ENCODE data around the gene CLEC5A.
"Not testable (repeated sequence)": the region's sequence is repeated elsewhere in the genome, so short reads cannot be mapped to it uniquely, and the experiment has no call there.

Gene CLEC5A

GRCh38 chr7:141946796-141947195, at the start of gene CLEC5A:
Gene CLEC5A, minus strand, starts transcription at chr7:141946974. Its CDS starts 682 bp downstream, at chr7:141946292.
- DNase-seq = no peak

- DNase-seq = no peak
Measured at GRCh38 chr7:141993354-141993753, 46.6 kb upstream of the CLEC5A start.

DNA sequence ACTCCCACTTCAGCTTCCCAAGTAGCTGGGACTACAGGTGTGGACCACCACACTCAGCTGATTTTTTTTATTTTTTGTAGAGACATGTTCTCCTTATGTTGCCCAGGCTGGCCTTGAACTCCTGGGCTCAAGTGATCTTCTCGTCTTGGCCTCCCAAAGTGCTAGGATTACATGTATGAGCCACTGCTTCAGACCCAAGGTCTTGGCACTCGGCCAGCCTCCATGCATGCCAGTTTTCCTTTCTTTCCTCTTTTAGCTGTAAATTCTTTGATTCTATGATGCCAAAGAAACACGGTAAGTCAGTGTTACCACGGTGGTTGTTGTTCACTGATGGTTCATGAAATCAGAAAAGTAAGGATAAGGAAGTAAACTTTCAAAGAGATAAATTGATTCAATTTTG, 45.9 kb upstream of the CLEC5A start:
- no peak for DNase-seq

GRCh38 chr7:141992156-141992555, 45.4 kb upstream of the CLEC5A start:
- no peak for DNase-seq

DNA sequence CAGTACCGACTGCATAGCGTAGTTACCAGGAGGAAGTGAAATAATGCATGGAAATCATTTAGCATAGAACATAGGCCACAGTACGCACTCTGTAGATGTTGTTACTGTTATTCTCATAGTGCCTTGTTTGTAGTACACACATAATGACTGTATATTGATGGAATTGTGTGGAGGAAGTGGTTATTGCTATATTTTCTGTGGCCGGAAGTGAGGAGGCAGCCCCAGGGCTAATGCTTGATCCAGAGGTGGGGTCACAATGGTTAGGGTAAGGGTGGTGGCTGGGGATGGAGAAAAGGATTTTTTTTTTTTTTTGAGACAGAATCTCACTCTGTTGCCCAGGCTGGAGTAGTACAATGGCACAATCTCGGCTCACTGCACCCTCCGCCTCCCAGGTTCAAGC, 44.4 kb upstream of the CLEC5A start:
- DNase-seq = no peak

DNA sequence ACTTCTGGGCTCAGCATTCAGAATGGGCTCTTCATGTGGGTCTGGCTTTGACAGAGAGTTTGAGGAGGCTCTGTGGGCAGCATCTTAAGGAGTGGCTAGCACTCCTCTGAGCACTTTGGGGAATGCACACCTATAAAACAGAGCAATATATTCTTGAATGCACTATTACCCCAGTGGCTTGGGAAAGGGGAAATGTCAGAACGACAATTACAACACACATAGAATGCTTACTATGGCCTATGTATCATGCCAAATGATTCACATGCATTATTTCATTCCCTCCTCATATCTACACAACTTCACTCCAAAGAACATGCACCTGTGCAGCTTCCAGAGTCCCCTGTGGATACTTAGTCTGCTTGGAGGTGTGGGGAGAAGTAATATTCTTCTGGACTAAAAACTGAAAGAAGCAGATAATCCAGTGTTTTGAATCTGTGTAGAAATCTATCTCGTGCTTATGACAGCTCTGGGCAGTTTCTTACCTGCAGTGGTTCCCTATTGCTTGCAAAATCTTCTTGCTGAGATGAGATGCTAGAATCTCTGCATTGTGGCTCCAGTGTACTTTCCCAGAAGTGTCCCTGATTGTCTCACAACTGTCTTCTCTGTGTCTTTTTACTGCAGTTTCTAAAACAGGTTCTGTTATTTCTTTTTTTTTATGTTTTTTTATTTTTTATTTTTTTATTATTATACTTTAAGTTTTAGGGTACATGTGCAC, 43.4 kb upstream of the CLEC5A start:
- no peak for DNase-seq

- not testable (repeated sequence) for DNase-seq
Measured at GRCh38 chr7:141987803-141988202, 41.0 kb upstream of the CLEC5A start.

- DNase-seq = no peak
Measured at GRCh38 chr7:141986923-141987322, 40.1 kb upstream of the CLEC5A start.

GRCh38 chr7:141985926-141986325, 39.2 kb upstream of the CLEC5A start:
- not testable (repeated sequence) for DNase-seq

GRCh38 chr7:141979568-141979967, 32.8 kb upstream of the CLEC5A start:
- no peak for DNase-seq

GRCh38 chr7:141978351-141978750, 31.6 kb upstream of the CLEC5A start:
- no peak for DNase-seq

DNA sequence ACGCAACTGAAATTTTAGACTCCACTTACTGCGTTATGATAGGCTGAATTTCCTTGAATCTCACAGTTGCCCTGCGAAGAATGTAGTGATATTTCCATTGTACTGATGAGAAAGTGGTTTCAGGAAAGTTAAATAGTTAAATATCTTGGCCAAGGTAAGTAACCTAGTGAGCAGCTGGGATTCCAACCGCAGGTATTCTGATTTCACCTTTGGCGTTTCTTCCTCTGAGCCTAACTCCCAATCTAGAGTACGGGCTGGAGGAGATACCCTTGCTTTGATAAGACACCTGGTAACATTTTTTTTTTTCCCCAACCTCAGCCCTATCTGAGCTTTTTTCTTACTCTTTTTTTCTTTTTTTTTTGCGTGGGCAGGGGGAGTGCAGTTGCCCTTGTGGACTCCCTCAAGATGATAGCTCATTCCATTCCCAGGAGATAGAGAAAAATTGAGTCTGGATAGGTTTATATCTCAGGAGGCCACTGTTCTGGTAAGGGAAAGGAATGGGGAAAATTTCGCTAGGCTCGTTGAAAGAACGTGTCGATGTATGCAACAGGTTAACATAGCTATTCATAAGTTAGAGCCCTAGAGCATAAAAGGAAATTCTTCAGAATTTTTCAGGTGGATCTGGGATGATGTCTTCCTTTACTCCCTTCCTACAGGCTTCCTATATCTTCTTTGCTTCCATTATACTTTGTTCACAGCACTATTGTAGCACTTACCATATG, 29.9 kb upstream of the CLEC5A start:
- no peak for DNase-seq

DNA sequence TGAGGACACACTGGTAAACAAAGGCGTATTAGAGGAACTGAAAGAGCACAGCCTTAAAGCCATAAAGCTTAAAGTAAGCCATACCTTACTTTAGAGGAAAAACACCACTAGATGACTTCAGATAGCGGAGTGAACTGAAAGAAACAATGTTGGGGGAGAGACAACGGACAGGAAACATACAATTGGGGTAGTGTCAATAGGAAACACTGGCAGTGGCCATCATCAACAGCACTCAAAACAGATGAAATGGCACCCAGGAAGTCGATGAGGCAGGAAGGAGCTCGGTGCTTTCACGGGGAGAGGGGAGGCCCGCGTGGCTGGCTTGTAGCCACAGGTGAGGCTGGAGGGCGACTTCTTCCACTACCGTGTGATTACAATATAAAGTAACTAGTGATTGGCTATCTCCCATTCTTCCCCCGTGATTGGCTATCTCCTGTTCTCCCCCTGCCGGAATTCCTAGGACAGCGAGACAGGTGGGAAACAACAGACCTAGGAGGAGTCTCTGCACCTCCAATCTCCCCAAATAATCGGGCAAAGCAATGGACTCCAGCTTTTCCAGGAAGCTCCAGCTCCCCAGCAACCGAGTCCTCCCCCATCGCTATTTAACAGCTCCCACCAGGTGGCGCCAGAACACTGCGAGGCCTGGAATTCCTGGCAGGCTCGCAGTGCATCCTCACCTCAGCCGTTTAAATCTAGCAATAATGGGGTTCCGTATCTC, 29.2 kb upstream of the CLEC5A start:
- peak; percentile 67 for DNase-seq

GRCh38 chr7:141974831-141975230, 28.1 kb upstream of the CLEC5A start:
- peak; percentile 41 for DNase-seq

GRCh38 chr7:141973673-141974072, 26.9 kb upstream of the CLEC5A start, which contains the start of gene TAS2R38:
Gene TAS2R38, minus strand, starts transcription at chr7:141973773. Its CDS starts 84 bp downstream, at chr7:141973689.
- DNase-seq = no peak

DNA sequence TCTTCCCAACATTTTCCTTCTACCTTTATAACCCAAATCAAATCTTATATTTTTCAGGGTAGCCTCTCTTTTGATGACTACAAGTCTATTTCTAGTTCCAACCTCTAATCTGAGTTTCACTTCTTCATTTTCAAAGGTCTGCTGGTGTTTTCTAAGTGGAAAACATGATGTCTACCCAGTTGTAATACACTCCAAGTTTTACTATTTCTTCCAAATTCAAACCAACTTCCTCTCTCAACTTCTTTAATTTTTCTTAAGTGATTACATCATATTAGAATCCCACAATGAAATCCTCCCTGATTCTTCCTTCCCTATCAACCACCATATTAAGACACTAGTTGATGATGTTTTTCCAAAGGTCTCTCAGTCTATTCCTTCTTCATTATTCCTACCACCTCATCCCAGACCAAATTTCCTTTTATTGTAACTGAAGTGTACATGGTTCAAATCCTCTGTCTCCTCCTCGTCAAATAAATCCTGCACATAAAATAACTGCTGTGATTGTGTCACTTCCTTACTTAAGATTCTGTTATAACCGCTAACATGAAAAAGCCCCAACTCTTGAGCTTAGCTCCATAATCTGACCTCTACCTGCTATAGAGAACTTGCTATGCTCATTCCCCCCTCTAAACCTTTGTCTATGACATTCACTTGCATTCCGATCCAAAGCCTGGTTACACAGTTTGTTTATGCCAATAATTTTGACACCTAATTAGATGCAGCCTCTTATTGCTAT, 14.1 kb upstream of the CLEC5A start:
- no peak for DNase-seq

GRCh38 chr7:141956084-141956483, 9.3 kb upstream of the CLEC5A start:
- no peak for DNase-seq

GRCh38 chr7:141954334-141954733, 7.6 kb upstream of the CLEC5A start:
- DNase-seq = no peak

- no peak for DNase-seq
Measured at GRCh38 chr7:141952461-141952860, 5.7 kb upstream of the CLEC5A start.

DNA sequence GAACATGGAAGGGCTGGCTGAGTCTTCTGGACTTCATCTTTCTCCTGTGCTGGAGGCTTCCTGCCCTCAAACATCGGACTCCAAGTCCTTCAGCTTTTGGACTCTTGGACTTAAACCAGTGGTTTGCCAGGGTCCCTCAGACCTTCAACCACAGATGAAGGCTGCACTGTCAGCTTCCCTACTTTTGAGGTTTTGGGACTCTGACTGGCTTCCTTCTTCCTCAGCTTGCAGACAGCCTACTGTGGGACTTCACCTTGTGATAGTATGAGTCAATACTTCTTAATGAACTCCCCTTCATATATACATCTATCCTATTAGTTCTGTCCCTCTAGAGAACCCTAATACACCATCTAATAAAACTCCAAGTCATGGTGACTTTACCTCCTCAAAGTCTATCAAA, 4.0 kb upstream of the CLEC5A start:
- no peak for DNase-seq

GRCh38 chr7:141949911-141950310, 3.1 kb upstream of the CLEC5A start:
- DNase-seq = no peak

DNA sequence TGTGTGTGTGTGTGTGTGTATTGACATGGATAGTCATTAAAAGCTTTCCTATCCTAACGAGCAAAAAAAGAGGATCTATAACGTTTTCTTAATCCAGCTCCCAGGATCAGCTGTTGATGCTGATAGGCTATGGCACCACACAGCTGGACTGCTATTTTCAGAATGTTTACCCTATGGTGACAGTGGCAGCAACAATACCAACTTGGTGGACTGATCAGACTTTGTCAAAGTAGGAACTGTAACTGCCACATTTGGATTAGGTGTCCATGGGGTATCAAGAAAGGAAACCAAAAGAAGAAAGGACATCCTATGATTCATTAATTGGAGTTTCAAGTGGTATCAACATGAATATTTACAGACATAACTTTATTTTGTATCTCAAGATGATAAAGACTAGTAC, 2.7 kb upstream of the CLEC5A start:
- no peak for DNase-seq

GRCh38 chr7:141949021-141949420, 2.2 kb upstream of the CLEC5A start:
- DNase-seq = no peak

Data from kidney glomerular epithelial cell (primary cell).